H9 (cell line): Measurements from ENCODE around the gene UBE2A. TPM values are rescaled to one million over a fixed set of nuclear protein-coding genes. Genes with fewer than 3 reads are reported as not detected.

Experiments
- DNase-seq: peaks from one replicate; pipeline ENCODE4 v3.0.0-alpha.2; 2017
- H2AFZ ChIP-seq: one replicate; pipeline ENCODE4 v1.6.1; 2013; ENCODE audit warnings: mild to moderate bottlenecking, low read length, control low read depth, moderate library complexity
- H2AK5ac ChIP-seq: 2 replicates; pipeline ENCODE4 v1.6.1; 2013; ENCODE audit warnings: low read length, control low read depth, mixed read lengths; ENCODE audit not compliant: insufficient read length
- H2BK120ac ChIP-seq: one replicate; pipeline ENCODE4 v1.6.1; 2013; ENCODE audit warnings: low read depth, mild to moderate bottlenecking, low read length, control low read depth, inconsistent platforms; ENCODE audit not compliant: poor library complexity, severe bottlenecking
- H2BK12ac ChIP-seq: 2 replicates; pipeline ENCODE4 v1.6.1; 2013; ENCODE audit warnings: low read length, control low read depth, mixed read lengths, low read depth; ENCODE audit not compliant: insufficient read length
- H2BK15ac ChIP-seq: 2 replicates; pipeline ENCODE4 v1.6.1; 2013; ENCODE audit warnings: low read depth, low read length, control low read depth
- H2BK20ac ChIP-seq: one replicate; pipeline ENCODE4 v1.6.1; 2013; ENCODE audit warnings: low read depth, mild to moderate bottlenecking, low read length, control low read depth, inconsistent platforms; ENCODE audit not compliant: poor library complexity, severe bottlenecking
- H2BK5ac ChIP-seq: 2 replicates; pipeline ENCODE4 v1.6.1; 2013; ENCODE audit warnings: low read length, control low read depth, mixed read lengths; ENCODE audit not compliant: insufficient read length
- H3K14ac ChIP-seq: 2 replicates; pipeline ENCODE4 v1.6.1; 2013; ENCODE audit warnings: low read length, control low read depth; ENCODE audit not compliant: insufficient read depth
- H3K18ac ChIP-seq: 2 replicates; pipeline ENCODE4 v1.6.1; 2013; ENCODE audit warnings: low read depth, mild to moderate bottlenecking, mixed read lengths, low read length, control low read depth; ENCODE audit not compliant: insufficient read length
- H3K23ac ChIP-seq: 2 replicates; pipeline ENCODE4 v1.6.1; 2013; ENCODE audit warnings: low read length, control low read depth, mixed read lengths, low read depth; ENCODE audit not compliant: insufficient read length
- H3K23me2 ChIP-seq: 2 replicates; pipeline ENCODE4 v1.6.1; 2013; ENCODE audit warnings: low read depth, mild to moderate bottlenecking, mixed read lengths, low read length, control low read depth; ENCODE audit not compliant: insufficient read length, poor library complexity, severe bottlenecking
- H3K27ac ChIP-seq: 2 replicates; pipeline ENCODE4 v1.5.1; 2013; ENCODE audit warnings: low read length, control low read depth, mixed read lengths, low read depth; ENCODE audit not compliant: insufficient read length
- H3K27me3 ChIP-seq: 2 replicates; pipeline ENCODE4 v1.6.1; 2013; ENCODE audit warnings: low read length, control low read depth, inconsistent platforms; ENCODE audit not compliant: insufficient read depth
- H3K4ac ChIP-seq: 2 replicates; pipeline ENCODE4 v1.6.1; 2013; ENCODE audit warnings: low read depth, mild to moderate bottlenecking, control low read depth, inconsistent platforms, low read length, moderate library complexity
- H3K4me1 ChIP-seq: 2 replicates; pipeline ENCODE4 v1.6.1; 2013; ENCODE audit warnings: low read length, control low read depth, inconsistent platforms; ENCODE audit not compliant: insufficient read depth
- H3K4me2 ChIP-seq: 2 replicates; pipeline ENCODE4 v1.6.1; 2013; ENCODE audit warnings: low read length, control low read depth, mixed read lengths; ENCODE audit not compliant: insufficient read length, insufficient read depth
- H3K56ac ChIP-seq: 2 replicates; pipeline ENCODE4 v1.6.1; 2013; ENCODE audit warnings: low read depth, mild to moderate bottlenecking, mixed read lengths, low read length, control low read depth; ENCODE audit not compliant: insufficient read length
- H3K79me1 ChIP-seq: 2 replicates; pipeline ENCODE4 v1.6.1; 2013; ENCODE audit warnings: low read depth, mild to moderate bottlenecking, moderate library complexity, low read length, control low read depth, inconsistent platforms; ENCODE audit not compliant: insufficient read depth, poor library complexity, severe bottlenecking
- H3K79me2 ChIP-seq: 2 replicates; pipeline ENCODE4 v1.6.1; 2013; ENCODE audit warnings: low read length, control low read depth, inconsistent platforms; ENCODE audit not compliant: insufficient read depth
- H3K9ac ChIP-seq: 2 replicates; pipeline ENCODE4 v1.6.1; 2013; ENCODE audit warnings: low read length, control low read depth, mixed read lengths; ENCODE audit not compliant: insufficient read length; ENCODE audit errors: extremely low read depth
- H3K9me3 ChIP-seq: one replicate; pipeline ENCODE4 v1.6.1; 2013; ENCODE audit warnings: low read depth, low read length, inconsistent platforms; ENCODE audit not compliant: control insufficient read depth
- H3T11ph ChIP-seq: one replicate; pipeline ENCODE4 v1.6.1; 2013; ENCODE audit warnings: mild to moderate bottlenecking, low read length, control low read depth, inconsistent platforms
- H4K20me1 ChIP-seq: one replicate; pipeline ENCODE4 v1.6.1; 2013; ENCODE audit not compliant: control insufficient read depth, insufficient read length, insufficient read depth
- H4K5ac ChIP-seq: 2 replicates; pipeline ENCODE4 v1.6.1; 2013; ENCODE audit warnings: low read depth, mild to moderate bottlenecking, mixed read lengths, low read length, control low read depth; ENCODE audit not compliant: insufficient read length
- H4K8ac ChIP-seq: replicated peaks from 2 replicates; pipeline ENCODE4 v1.6.1; 2013; ENCODE audit warnings: low read length, control low read depth, mixed read lengths, low read depth; ENCODE audit not compliant: insufficient read length
- H4K91ac ChIP-seq: 2 replicates; pipeline ENCODE4 v1.6.1; 2013; ENCODE audit warnings: low read depth, mild to moderate bottlenecking, moderate library complexity, mixed read lengths, low read length, control low read depth; ENCODE audit not compliant: insufficient read length
- H3K27ac Mint-ChIP-seq, 3 experiments: 2 replicates in 2 of 3; 3 replicates in 1 of 3; pipeline ENCODE4 v1.8.0; 2020 to 2021; ENCODE audit warnings: mixed read lengths in 3 of 3, mild to moderate bottlenecking in 1 of 3, moderate library complexity in 1 of 3
- H3K27me3 Mint-ChIP-seq: 2 replicates; pipeline ENCODE4 v1.8.0; 2021; ENCODE audit warnings: low read depth, mild to moderate bottlenecking, moderate library complexity, mixed read lengths
- H3K36me3 Mint-ChIP-seq, 3 experiments: 2 replicates in 2 of 3; 3 replicates in 1 of 3; pipeline ENCODE4 v1.8.0; 2020 to 2021; ENCODE audit warnings: low read depth in 3 of 3, mixed read lengths in 3 of 3; ENCODE audit not compliant: insufficient read depth in 1 of 3
- H3K4me1 Mint-ChIP-seq, 2 experiments: 2 replicates each; pipeline ENCODE4 v1.8.0; 2020; ENCODE audit warnings: mixed read lengths in 2 of 2
- H3K4me3 Mint-ChIP-seq, 2 experiments: 2 replicates in 1 of 2; 3 replicates in 1 of 2; pipeline ENCODE4 v1.8.0; 2020 to 2021; ENCODE audit warnings: mild to moderate bottlenecking in 2 of 2, mixed read lengths in 2 of 2, moderate library complexity in 1 of 2
- H3K9me3 Mint-ChIP-seq, 2 experiments: 2 replicates in 1 of 2; 3 replicates in 1 of 2; pipeline ENCODE4 v1.8.0; 2020; ENCODE audit warnings: mild to moderate bottlenecking in 2 of 2, mixed read lengths in 2 of 2, moderate library complexity in 1 of 2
- WGBS: extraction: QIAGEN DNeasy Blood & Tissue Kit; methylation state at CpG from one replicate; pipeline ENCODE4 v1.1.7; 2013; ENCODE audit warnings: missing lambda C conversion rate, low lambda C conversion rate, mixed read lengths; ENCODE audit not compliant: insufficient read length; ENCODE audit errors: extremely low coverage; 5-methylcytosine and 5-hydroxymethylcytosine counted together
- total RNA-seq: library from RNA; stranded (reverse); gene quantifications from 2 replicates; pipeline ENCODE4 v1.2.1, GENCODE V29; 2021
- TF ChIP-seq, protein P1 (sequence below): fragments of 200-600 bp; sonication (generic); conservative IDR thresholded peaks from 3 replicates; pipeline ENCODE4 v1.8.0; 2021; ENCODE audit warnings: antibody characterized with exemption, mild to moderate bottlenecking

UBE2A gene
- total RNA-seq, 1 experiment from 2014 or later: 54.7 TPM

DNA sequence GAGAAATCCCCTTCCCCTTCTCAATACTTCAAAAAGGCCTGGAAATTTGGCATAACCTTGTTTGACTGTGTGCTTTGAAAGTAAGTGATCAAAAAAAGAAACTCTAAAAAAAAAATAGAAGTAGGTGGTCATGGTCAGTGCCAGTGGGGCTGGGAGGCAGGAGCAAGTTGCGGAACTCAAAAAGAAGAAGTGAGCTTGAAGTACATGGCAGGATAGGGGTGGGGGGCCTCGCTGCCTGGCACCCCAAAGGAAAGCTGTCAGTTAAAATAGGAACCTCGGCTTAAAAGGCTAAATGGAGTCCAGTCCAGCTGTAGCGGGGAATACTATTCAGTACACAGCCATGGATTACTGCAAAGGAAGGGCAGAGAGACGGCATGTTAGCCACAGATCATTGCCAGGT is 44.1 kb downstream of the UBE2A start:
- no peak overlapping the region for H2BK120ac ChIP-seq
- no peak overlapping the region for H3K18ac ChIP-seq
- no peak overlapping the region for H3K27ac ChIP-seq
- H3T11ph ChIP-seq: no peak overlapping the region
- no peak overlapping the region for H4K8ac ChIP-seq
- no peak overlapping the region for H3K4me2 ChIP-seq
- no peak overlapping the region for H4K91ac ChIP-seq
- no peak for DNase-seq
- no peak overlapping the region for H2BK20ac ChIP-seq
- H3K23ac ChIP-seq: no peak overlapping the region
- no peaks in the 10 kb centered on the region for H3K79me1 ChIP-seq
- no peak overlapping the region for H2BK12ac ChIP-seq
- no CpG with 5 or more reads among the region's 5 CpGs for WGBS
- Mint-ChIP-seq H3K27ac (no peak overlapping the region), H3K4me3 (no peak overlapping the region), H3K4me1 (peaks cover 31 to 41% of the 10 kb centered on the region in 2 experiments), H3K36me3 (peaks cover 0 to 8% (median 2%) of the 10 kb centered on the region in 3 experiments; a peak in 5 of 7 replicates), H3K9me3 (peaks cover 64 to 65% of the 10 kb centered on the region in 2 experiments), H3K27me3 (peaks cover 1% of the 10 kb centered on the region; the same call in 1 of the 2 replicates)
- H3K56ac ChIP-seq: no peak overlapping the region
- H3K4ac ChIP-seq: no peak overlapping the region
- H4K20me1 ChIP-seq: no peaks in the 10 kb centered on the region
- H3K23me2 ChIP-seq: no peaks in the 10 kb centered on the region
- no peak overlapping the region for H2AK5ac ChIP-seq
- TF ChIP-seq, protein P1, sequence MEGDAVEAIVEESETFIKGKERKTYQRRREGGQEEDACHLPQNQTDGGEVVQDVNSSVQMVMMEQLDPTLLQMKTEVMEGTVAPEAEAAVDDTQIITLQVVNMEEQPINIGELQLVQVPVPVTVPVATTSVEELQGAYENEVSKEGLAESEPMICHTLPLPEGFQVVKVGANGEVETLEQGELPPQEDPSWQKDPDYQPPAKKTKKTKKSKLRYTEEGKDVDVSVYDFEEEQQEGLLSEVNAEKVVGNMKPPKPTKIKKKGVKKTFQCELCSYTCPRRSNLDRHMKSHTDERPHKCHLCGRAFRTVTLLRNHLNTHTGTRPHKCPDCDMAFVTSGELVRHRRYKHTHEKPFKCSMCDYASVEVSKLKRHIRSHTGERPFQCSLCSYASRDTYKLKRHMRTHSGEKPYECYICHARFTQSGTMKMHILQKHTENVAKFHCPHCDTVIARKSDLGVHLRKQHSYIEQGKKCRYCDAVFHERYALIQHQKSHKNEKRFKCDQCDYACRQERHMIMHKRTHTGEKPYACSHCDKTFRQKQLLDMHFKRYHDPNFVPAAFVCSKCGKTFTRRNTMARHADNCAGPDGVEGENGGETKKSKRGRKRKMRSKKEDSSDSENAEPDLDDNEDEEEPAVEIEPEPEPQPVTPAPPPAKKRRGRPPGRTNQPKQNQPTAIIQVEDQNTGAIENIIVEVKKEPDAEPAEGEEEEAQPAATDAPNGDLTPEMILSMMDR: no peak
- no peaks in the 10 kb centered on the region for H3K79me2 ChIP-seq
- H3K14ac ChIP-seq: no peak overlapping the region
- H4K5ac ChIP-seq: no peak overlapping the region
- no peaks in the 10 kb centered on the region for H3K27me3 ChIP-seq
- no peak overlapping the region for H3K9ac ChIP-seq
- H3K9me3 ChIP-seq: peaks cover 38% of the 10 kb centered on the region
- no peak overlapping the region for H2BK15ac ChIP-seq
- H2AFZ ChIP-seq: no peak overlapping the region
- no peak overlapping the region for H2BK5ac ChIP-seq
- H3K4me1 ChIP-seq: no peaks in the 10 kb centered on the region
